K562 (cell line): Measurements from ENCODE around the gene ATP5PO. TPM values are rescaled to one million over a fixed set of nuclear protein-coding genes. Genes with fewer than 3 reads are reported as not detected.

Experiments used
- DEAF1 ChIP-seq: fragments of 450-650 bp; formaldehyde crosslinking; IDR thresholded peaks from 2 replicates; pipeline ENCODE4 v1.4.0; 2020; ENCODE audit warnings: mild to moderate bottlenecking, moderate library complexity
- E4F1 ChIP-seq: fragments of 250-450 bp; sonication (Bioruptor Pico); IDR thresholded peaks from 2 replicates; pipeline ENCODE4 v1.5.0; 2021; ENCODE audit warnings: mild to moderate bottlenecking, borderline replicate concordance
- ELF4 ChIP-seq: fragments of 450-650 bp; formaldehyde crosslinking; IDR thresholded peaks from 2 replicates; pipeline ENCODE4 v1.4.0; 2022; ENCODE audit warnings: missing genetic modification characterization
- HNRNPLL ChIP-seq: fragments of 200-400 bp; formaldehyde crosslinking; IDR thresholded peaks from 2 replicates; pipeline ENCODE4 v1.6.1; 2017; ENCODE audit warnings: low read length, low read depth, mild to moderate bottlenecking; ENCODE audit not compliant: poor library complexity, severe bottlenecking
- MLLT1 ChIP-seq, 2 experiments: fragments of 450-650 bp; IDR thresholded peaks; 2 replicates each; pipeline ENCODE4 v1.6.1; 2016
- PCBP2 ChIP-seq: fragments of 200-400 bp; formaldehyde crosslinking; IDR thresholded peaks from 2 replicates; pipeline ENCODE4 v1.6.1; 2018; ENCODE audit warnings: low read length, low read depth, mild to moderate bottlenecking, moderate library complexity; ENCODE audit not compliant: poor library complexity, severe bottlenecking
- SMARCA4 ChIP-seq: fragments of 450-650 bp; IDR thresholded peaks from 2 replicates; pipeline ENCODE4 v1.6.1; 2016
- SRSF9 ChIP-seq: fragments of 200-400 bp; formaldehyde crosslinking; IDR thresholded peaks from 2 replicates; pipeline ENCODE4 v1.6.1; 2017; ENCODE audit warnings: low read depth, low read length, borderline replicate concordance
- TFAP4 ChIP-seq: sonication (generic); formaldehyde crosslinking; IDR thresholded peaks from 2 replicates; pipeline ENCODE4 v1.8.0; 2022; ENCODE audit warnings: missing genetic modification reagents, mild to moderate bottlenecking, moderate library complexity, borderline replicate concordance
- XRCC5 ChIP-seq: fragments of 200-400 bp; formaldehyde crosslinking; IDR thresholded peaks from 2 replicates; pipeline ENCODE4 v1.6.1; 2017; ENCODE audit warnings: low read depth, mild to moderate bottlenecking, low read length
- ZFP36 ChIP-seq: fragments of 150-350 bp; IDR thresholded peaks from 2 replicates; pipeline ENCODE4 v1.6.1; 2018; ENCODE audit warnings: low read length, low read depth; ENCODE audit not compliant: partially characterized antibody
- ZHX1 ChIP-seq: fragments of 150-350 bp; conservative IDR thresholded peaks from 2 replicates; pipeline ENCODE4 v1.6.1; 2014; ENCODE audit warnings: low read length
- polyA plus RNA-seq, 8 experiments: library from polyadenylated mRNA; depleted of rRNA in 4 of 8; stranded (reverse) in 5 of 8; unstranded in 3 of 8; fragments of >200 nt; fragmentation: Nextera tagmentation in 2 of 8; fragmentation: Illumina TruSeq in 1 of 8; extraction: Ambion mirVana in 2 of 8; extraction: Trizol in 1 of 8; gene quantifications; 2 replicates each; pipeline versions ENCODE4 v1.2.1 to v1.2.3, GENCODE V29; 2011 to 2014; ENCODE audit warnings: inconsistent platforms in 1 of 8, missing spikeins in 1 of 8
- total RNA-seq, 7 experiments: library from RNA; depleted of rRNA in 6 of 7; stranded (reverse); fragments of >200 nt in 6 of 7; fragmentation: Illumina TruSeq in 2 of 7; extraction: Trizol in 2 of 7; gene quantifications; 2 replicates each; pipeline versions ENCODE4 v1.2.1 to v1.2.3, GENCODE V29; 2011 to 2021; ENCODE audit warnings: low replicate concordance in 1 of 7

Gene ATP5PO
- total and polyA plus RNA-seq, 9 of the 15 experiments (the other 6 are each of a cell fraction or from before 2014, with no cell fraction given), result 367 to 2,722 (median 808) TPM

GRCh38 chr21:33894736-33895288 is 20.8 kb downstream of the ATP5PO start (continued):
- peak in 1 of 2 experiments; percentile 60; a peak in 2 of 4 replicates for TF ChIP-seq MLLT1 (IDR thresholded peaks at IDR 0.05)
- peak; percentile 41; the same call in 1 of the 2 replicates for TF ChIP-seq XRCC5
- no peak for TF ChIP-seq SRSF9
- 0 out of 2 replicates have a peak, but pooled peaks have one; percentile 34 for TF ChIP-seq ELF4 (CRISPR knock-in tag)
- 0 out of 2 replicates have a peak, but pooled peaks have one; percentile 32 for TF ChIP-seq ZHX1
- TF ChIP-seq ZFP36, result peak; percentile 92
- TF ChIP-seq DEAF1 (CRISPR knock-in tag), result peak; percentile 76; the same call in 1 of the 2 replicates
- no peak for TF ChIP-seq PCBP2
- 0 out of 2 replicates have a peak, but pooled peaks have one; percentile 35 for TF ChIP-seq SMARCA4
- no peak for TF ChIP-seq E4F1
- peak; percentile 79; the same call in 1 of the 2 replicates for TF ChIP-seq TFAP4 (CRISPR knock-in tag)
- TF ChIP-seq HNRNPLL, result peak; percentile 19
